ENCODE data around the gene PFKP. TPM values are rescaled to one million over a fixed set of nuclear protein-coding genes. Genes with fewer than 3 reads are reported as not detected.
"Not testable (repeated sequence)": the region's sequence is repeated elsewhere in the genome, so short reads cannot be mapped to it uniquely, and the experiment has no call there.

The PFKP gene
- total RNA-seq, 1 donor from 2014 or later = 168 TPM

GRCh38 chr10:3150961-3151360, 83.6 kb downstream of the PFKP start:
- intact Hi-C loops (cut with micrococcal nuclease) = no loop called here

GRCh38 chr10:3151889-3152565, 84.7 kb downstream of the PFKP start:
- intact Hi-C loops (cut with micrococcal nuclease) = no loop called here

- intact Hi-C loops (cut with micrococcal nuclease) = no loop called here
Measured at GRCh38 chr10:3152566-3152935, 85.2 kb downstream of the PFKP start.

- intact Hi-C loops (cut with micrococcal nuclease) = no loop called here
Measured at GRCh38 chr10:3154666-3155065, 87.3 kb downstream of the PFKP start.

- intact Hi-C loops (cut with micrococcal nuclease) = no loop called here
Measured at GRCh38 chr10:3159152-3159551, 91.8 kb downstream of the PFKP start.

GRCh38 chr10:3162533-3162932, 95.2 kb downstream of the PFKP start:
- intact Hi-C loops (cut with micrococcal nuclease) = no loop called here

GRCh38 chr10:3163879-3164278, 96.5 kb downstream of the PFKP start:
- intact Hi-C loops (cut with micrococcal nuclease) = no loop called here

GRCh38 chr10:3165196-3165595, 97.8 kb downstream of the PFKP start:
- intact Hi-C loops (cut with micrococcal nuclease) = no loop called here

- intact Hi-C loops (cut with micrococcal nuclease) = no loop called here
Measured at GRCh38 chr10:3166496-3167290, 99.3 kb downstream of the PFKP start.

GRCh38 chr10:3167611-3168330, 100.4 kb downstream of the PFKP start:
- intact Hi-C loops (cut with micrococcal nuclease) = no loop called here

- intact Hi-C loops (cut with micrococcal nuclease) = no loop called here
Measured at GRCh38 chr10:3169271-3169670, 101.9 kb downstream of the PFKP start.

GRCh38 chr10:3169673-3170072, 102.3 kb downstream of the PFKP start:
- intact Hi-C loops (cut with micrococcal nuclease) = no loop called here

- intact Hi-C loops (cut with micrococcal nuclease) = not testable (repeated sequence)
Measured at GRCh38 chr10:3171488-3171887, 104.1 kb downstream of the PFKP start.

GRCh38 chr10:3172081-3172445, 104.7 kb downstream of the PFKP start:
- intact Hi-C loops (cut with micrococcal nuclease) = no loop called here

GRCh38 chr10:3172446-3173170, 105.3 kb downstream of the PFKP start, which contains the start of gene PITRM1:
Gene PITRM1, minus strand, starts transcription at chr10:3172782. Its CDS starts 10 bp downstream, at chr10:3172772.
- intact Hi-C loops (cut with micrococcal nuclease) = loop anchor here (1.0 kb wide), 1 partner anchor 104 kb away; no protein-coding TSS in a partner anchor

GRCh38 chr10:3173171-3173878, 106.0 kb downstream of the PFKP start:
- intact Hi-C loops (cut with micrococcal nuclease) = loop anchor here (1.0 kb wide), 1 partner anchor 105 kb away; no protein-coding TSS in a partner anchor

- intact Hi-C loops (cut with micrococcal nuclease) = no loop called here
Measured at GRCh38 chr10:3178042-3178441, 110.7 kb downstream of the PFKP start.

- intact Hi-C loops (cut with micrococcal nuclease) = no loop called here
Measured at GRCh38 chr10:3179174-3179573, 111.8 kb downstream of the PFKP start.

- intact Hi-C loops (cut with micrococcal nuclease) = no loop called here
Measured at GRCh38 chr10:3180355-3181025, 113.1 kb downstream of the PFKP start.

GRCh38 chr10:3185386-3185785, 118.0 kb downstream of the PFKP start:
- intact Hi-C loops (cut with micrococcal nuclease) = no loop called here
